ENCODE results near the gene RAD50.

Gene RAD50

DNA sequence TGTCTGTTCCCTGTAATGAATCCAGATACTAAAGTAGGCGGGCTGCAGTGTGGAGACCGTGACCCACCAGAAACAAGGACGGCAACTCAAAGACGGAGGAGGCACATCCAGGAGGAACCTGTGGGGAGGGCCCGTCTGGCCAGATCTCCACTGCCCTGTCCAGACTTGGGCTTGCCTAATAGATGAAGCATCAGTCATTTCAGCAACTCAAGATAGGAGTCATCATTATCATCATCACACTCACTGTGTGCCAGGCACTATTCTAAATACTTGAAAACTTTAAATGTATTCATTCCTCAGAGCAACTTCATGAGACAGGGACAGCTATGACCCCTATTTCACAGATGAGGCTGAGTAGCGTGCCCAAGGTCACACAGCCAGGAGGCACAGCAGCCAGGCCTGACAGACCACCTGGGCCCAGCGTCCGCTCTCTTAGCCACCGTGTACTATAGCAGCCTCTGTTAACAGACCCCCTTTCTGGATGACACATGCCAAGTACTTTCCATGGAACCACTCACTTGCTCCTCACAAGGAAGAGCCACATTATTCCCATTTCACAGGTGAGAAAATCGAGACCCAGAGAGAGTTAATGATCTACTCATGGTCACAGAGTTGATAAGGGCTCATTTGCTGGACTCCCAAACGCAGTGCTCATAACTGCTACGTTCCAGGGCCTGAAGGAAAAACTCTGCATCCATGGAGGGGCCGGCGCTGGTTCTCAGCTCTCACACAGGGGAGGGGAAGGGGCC is 112.1 kb downstream of the RAD50 start:
- no peak overlapping the region for H3K4me3 ChIP-seq (ENCODE audit: low read depth, low read length)
- TF ChIP-seq, protein P1, sequence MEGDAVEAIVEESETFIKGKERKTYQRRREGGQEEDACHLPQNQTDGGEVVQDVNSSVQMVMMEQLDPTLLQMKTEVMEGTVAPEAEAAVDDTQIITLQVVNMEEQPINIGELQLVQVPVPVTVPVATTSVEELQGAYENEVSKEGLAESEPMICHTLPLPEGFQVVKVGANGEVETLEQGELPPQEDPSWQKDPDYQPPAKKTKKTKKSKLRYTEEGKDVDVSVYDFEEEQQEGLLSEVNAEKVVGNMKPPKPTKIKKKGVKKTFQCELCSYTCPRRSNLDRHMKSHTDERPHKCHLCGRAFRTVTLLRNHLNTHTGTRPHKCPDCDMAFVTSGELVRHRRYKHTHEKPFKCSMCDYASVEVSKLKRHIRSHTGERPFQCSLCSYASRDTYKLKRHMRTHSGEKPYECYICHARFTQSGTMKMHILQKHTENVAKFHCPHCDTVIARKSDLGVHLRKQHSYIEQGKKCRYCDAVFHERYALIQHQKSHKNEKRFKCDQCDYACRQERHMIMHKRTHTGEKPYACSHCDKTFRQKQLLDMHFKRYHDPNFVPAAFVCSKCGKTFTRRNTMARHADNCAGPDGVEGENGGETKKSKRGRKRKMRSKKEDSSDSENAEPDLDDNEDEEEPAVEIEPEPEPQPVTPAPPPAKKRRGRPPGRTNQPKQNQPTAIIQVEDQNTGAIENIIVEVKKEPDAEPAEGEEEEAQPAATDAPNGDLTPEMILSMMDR (IDR thresholded peaks at IDR 0.05; ENCODE audit: low read depth, low read length), result no peak

DNA sequence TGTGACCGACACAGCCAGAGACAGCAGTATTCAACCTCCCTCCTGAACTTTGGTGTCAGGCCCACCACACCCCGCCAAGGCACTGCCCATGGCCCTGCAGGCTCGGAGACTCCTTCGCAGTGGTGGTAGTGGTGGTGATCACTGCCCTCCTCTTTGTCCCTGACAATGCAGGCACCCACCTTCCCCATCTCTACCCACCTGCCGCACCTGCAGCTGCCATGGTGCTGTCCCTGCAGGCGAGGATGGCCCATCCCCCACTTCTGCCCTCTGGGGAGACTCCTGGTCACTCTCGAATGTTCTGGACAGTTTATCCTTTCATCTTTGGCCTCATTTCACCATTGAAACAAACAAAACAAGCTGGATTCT is 112.7 kb downstream of the RAD50 start:
- TF ChIP-seq, protein P1 (IDR thresholded peaks at IDR 0.05; ENCODE audit: low read depth, low read length), result no peak
- H3K4me3 ChIP-seq (ENCODE audit: low read depth, low read length), result no peak overlapping the region

DNA sequence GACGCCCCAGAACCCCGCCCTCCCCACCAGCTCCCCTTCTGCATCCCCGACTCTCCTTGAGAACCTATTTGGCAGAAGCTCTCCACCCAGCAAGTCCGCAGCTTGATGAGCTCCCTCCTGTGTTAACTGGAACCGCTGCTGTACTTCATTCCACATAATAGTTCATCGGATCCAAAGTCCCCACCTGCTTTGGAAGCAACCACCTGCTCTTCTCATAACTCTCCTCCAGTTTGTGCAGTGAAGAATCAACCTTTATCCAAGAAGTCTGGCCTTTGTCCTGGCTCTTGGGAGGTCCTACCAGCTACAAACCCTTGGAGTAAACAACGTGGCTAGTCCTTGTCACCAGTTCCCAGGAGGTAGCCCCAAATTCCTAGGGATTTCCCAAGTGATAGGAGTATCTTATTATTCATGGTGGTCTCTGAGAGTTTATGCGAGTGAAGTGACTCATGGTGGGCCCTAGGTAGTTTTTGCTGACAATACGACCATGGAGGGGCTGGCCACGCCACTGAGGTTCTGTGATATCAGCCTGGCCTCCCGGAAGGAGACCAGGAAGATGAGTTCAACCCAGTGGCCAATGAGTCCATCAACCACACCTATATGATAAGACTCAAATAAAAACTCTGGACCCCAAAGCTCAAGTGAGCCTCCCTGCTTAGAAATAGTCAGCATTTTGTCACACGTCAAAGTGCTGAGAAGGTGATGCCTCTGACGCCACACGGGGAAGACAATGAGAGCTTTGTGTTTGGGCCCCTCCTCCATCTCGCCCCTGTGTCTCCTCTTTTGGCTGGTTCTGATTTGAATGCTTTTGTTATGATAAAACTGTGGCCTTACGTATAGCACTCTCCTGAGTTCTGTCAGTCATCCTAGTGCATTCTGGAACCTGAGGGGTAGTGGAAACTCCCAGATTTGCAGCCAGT is 113.4 kb downstream of the RAD50 start:
- H3K4me3 ChIP-seq (ENCODE audit: low read depth, low read length), result no peak overlapping the region
- TF ChIP-seq, protein P1 (IDR thresholded peaks at IDR 0.05; ENCODE audit: low read depth, low read length), result no peak

DNA sequence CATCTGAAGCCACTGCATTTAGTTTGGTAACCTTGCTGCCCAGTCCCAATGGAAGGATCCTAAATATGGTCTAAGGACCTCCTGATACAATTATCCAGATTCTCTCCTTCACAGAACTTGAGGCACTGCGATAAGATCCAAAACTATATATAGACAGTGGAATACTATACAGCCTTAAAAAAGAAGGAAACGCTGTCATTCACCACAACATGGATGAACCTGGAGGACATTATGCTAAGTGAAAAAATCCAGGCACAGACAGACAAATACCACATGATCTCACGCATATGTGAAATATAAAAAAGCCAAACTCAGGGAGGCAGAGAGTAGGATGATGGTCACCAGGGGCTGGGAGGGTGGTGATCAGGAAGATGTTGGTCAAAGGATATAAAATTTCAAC is 114.2 kb downstream of the RAD50 start:
- TF ChIP-seq, protein P1 (IDR thresholded peaks at IDR 0.05; ENCODE audit: low read depth, low read length), result no peak
- no peak overlapping the region for H3K4me3 ChIP-seq (ENCODE audit: low read depth, low read length)

GRCh38 chr5:132673488-132673887 is 116.7 kb downstream of the RAD50 start:
- TF ChIP-seq, protein P1 (IDR thresholded peaks at IDR 0.05; ENCODE audit: low read depth, low read length), result no peak
- no peak overlapping the region for H3K4me3 ChIP-seq (ENCODE audit: low read depth, low read length)

- H3K4me3 ChIP-seq (ENCODE audit: low read depth, low read length), result 0 out of 2 replicates have a peak within 1 kb of the TSS, but pooled peaks have one; percentile 10
- TF ChIP-seq, protein P1 (IDR thresholded peaks at IDR 0.05; ENCODE audit: low read depth, low read length), result no peak
Observed at GRCh38 chr5:132673939-132674630, 117.3 kb downstream of the RAD50 start, which contains the start of gene IL4. Gene IL4 (plus strand): TSS chr5:132673989. CDS start chr5:132674051, 62 bp downstream.

Data from WI38 (cell line).